Transverse colon (tissue), 4 donors: ENCODE data around the gene FOXP2. TPM values are rescaled to one million over a fixed set of nuclear protein-coding genes. Genes with fewer than 3 reads are reported as not detected.

Experiments used
- DNase-seq: peaks from one replicate; pipeline ENCODE4 v3.0.0-alpha.2; 2019
- H3K27ac ChIP-seq, 4 donors: fragments of 200-600 bp; sonication (generic); 2 replicates each; pipeline ENCODE4 v1.5.1; 2016 to 2018; ENCODE audit warnings: inconsistent platforms in 4 of 4
- H3K27me3 ChIP-seq: fragments of 200-600 bp; sonication (generic); 2 replicates; pipeline ENCODE4 v1.5.1; 2017; ENCODE audit warnings: inconsistent platforms
- H3K36me3 ChIP-seq, 4 donors: fragments of 200-600 bp; sonication (generic); 2 replicates each; pipeline ENCODE4 v1.5.1; 2017 to 2019; ENCODE audit warnings: inconsistent platforms in 4 of 4
- H3K4me1 ChIP-seq, 4 donors: fragments of 200-600 bp; sonication (generic); 2 replicates each; pipeline ENCODE4 v1.5.1; 2017 to 2020; ENCODE audit warnings: inconsistent platforms in 4 of 4
- H3K4me3 ChIP-seq, 4 donors: fragments of 200-600 bp; sonication (generic); 1 replicate in 1 of 4; 2 replicates in 3 of 4; pipeline versions ENCODE4 v1.5.1 to v1.6.1; 2017 to 2019; ENCODE audit warnings: inconsistent platforms in 4 of 4
- H3K9me3 ChIP-seq, 2 donors: fragments of 200-600 bp; sonication (generic); 2 replicates each; pipeline ENCODE4 v1.5.1; 2017 to 2019; ENCODE audit warnings: inconsistent platforms in 2 of 2
- CTCF ChIP-seq, 5 experiments: fragments of 200-600 bp in 3 of 5; fragments of 450-650 bp in 2 of 5; sonication (generic) in 3 of 5; IDR thresholded peaks; 1 replicate in 2 of 5; 2 replicates in 3 of 5; pipeline ENCODE4 v1.5.1; 2016 to 2017; ENCODE audit warnings: antibody characterized with exemption in 5 of 5, inconsistent platforms in 3 of 5, mild to moderate bottlenecking in 2 of 5, moderate library complexity in 1 of 5
- EP300 ChIP-seq: sonication (generic); formaldehyde crosslinking; IDR thresholded peaks from one replicate; pipeline ENCODE4 v1.6.1; 2017; ENCODE audit warnings: antibody characterized with exemption, low read depth
- POLR2A ChIP-seq: fragments of 450-650 bp; IDR thresholded peaks from one replicate; pipeline ENCODE4 v1.6.1; 2016; ENCODE audit warnings: antibody characterized with exemption, mild to moderate bottlenecking, moderate library complexity
- POLR2AphosphoS5 ChIP-seq, 3 donors: sonication (generic); formaldehyde crosslinking; IDR thresholded peaks; one replicate each; pipeline ENCODE4 v1.6.1; 2016; ENCODE audit warnings: antibody characterized with exemption in 3 of 3
- WGBS, 2 donors: methylation state at CpG; one replicate each; pipeline ENCODE4 v1.1.5; 2018; ENCODE audit warnings: low coverage in 1 of 2; 5-methylcytosine and 5-hydroxymethylcytosine counted together
- in situ Hi-C, 4 donors: fragments of 200-750 bp; cut with MboI; loops; one replicate each; pipeline versions ENCODE4 v1.15.0 to v1.15.1; 2017; ENCODE audit warnings: low sequenced_read_pairs in 3 of 4, low pct_ligation_motif_present in 1 of 4, low pct_unique_long_range_greater_than_20kb in 1 of 4
- intact Hi-C: fragments of 100-400 bp; cut with DNase I; formaldehyde crosslinking; loops from one replicate; pipeline ENCODE4 v1.15.1; 2023; ENCODE audit warnings: low total_unique reads
- total RNA-seq, 4 donors: library from RNA; depleted of rRNA; stranded (reverse); fragments of >200 nt; gene quantifications; one replicate each; pipeline ENCODE4 v1.1.0, GENCODE V29; 2016

FOXP2 gene
- total RNA-seq, 4 donors from 2014 or later = 20.5 to 102 (median 34.0) TPM

GRCh38 chr7:114588506-114588905 lies 173.9 kb downstream of the FOXP2 start:
- no peaks in the 10 kb centered on the region for H3K36me3 ChIP-seq
- H3K27me3 ChIP-seq = no peaks in the 10 kb centered on the region
- H3K27ac ChIP-seq = no peak overlapping the region
- TF ChIP-seq CTCF (IDR thresholded peaks at IDR 0.05) = no peak
- no peak for TF ChIP-seq EP300
- TF ChIP-seq POLR2AphosphoS5 (IDR thresholded peaks at IDR 0.05) = no peak
- no peak for TF ChIP-seq POLR2A
- in situ Hi-C loops = no loop called here
- 82 to 88% methylated on average over 1 of the region's 1 CpG for WGBS, 2 donors
- no peak for DNase-seq
- no peaks in the 10 kb centered on the region for H3K9me3 ChIP-seq
- peaks cover 0 to 7% (median 0%) of the 10 kb centered on the region in 4 donors for H3K4me1 ChIP-seq
- intact Hi-C loops = no loop called here
- no peak overlapping the region for H3K4me3 ChIP-seq

DNA sequence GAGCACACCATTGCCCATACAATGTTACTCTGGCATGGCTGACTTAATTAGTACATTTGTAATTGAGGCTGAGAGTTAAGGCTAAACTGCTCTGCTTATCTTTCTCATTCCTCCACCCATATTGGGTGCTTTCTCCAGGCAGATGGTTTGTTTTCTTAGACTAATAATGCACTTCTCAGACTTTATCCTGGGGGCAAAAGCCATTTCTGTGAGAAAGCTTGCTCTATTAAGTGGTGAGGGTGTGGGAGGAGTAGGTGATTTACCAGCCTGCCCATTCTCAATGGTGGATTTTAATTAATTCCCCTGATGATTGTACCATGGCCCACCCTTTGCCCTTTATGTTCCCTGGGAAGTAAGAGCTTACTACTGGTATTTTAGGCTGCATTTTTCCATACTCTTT lies 174.8 kb downstream of the FOXP2 start:
- intact Hi-C loops = no loop called here
- H3K27ac ChIP-seq = no peak overlapping the region
- H3K4me1 ChIP-seq = peaks cover 0 to 7% (median 0%) of the 10 kb centered on the region in 4 donors
- no peaks in the 10 kb centered on the region for H3K9me3 ChIP-seq
- no peak overlapping the region for H3K4me3 ChIP-seq
- no peak for DNase-seq
- no peaks in the 10 kb centered on the region for H3K27me3 ChIP-seq
- in situ Hi-C loops = no loop called here
- no peaks in the 10 kb centered on the region for H3K36me3 ChIP-seq
- TF ChIP-seq POLR2A = no peak
- TF ChIP-seq CTCF (IDR thresholded peaks at IDR 0.05) = no peak
- TF ChIP-seq EP300 = no peak
- no peak for TF ChIP-seq POLR2AphosphoS5 (IDR thresholded peaks at IDR 0.05)

GRCh38 chr7:114590298-114590697 lies 175.7 kb downstream of the FOXP2 start:
- intact Hi-C loops (no loop called here), in situ Hi-C loops (no loop called here)
- TF ChIP-seq EP300 = no peak
- no peak for TF ChIP-seq CTCF (IDR thresholded peaks at IDR 0.05)
- no peak for TF ChIP-seq POLR2AphosphoS5 (IDR thresholded peaks at IDR 0.05)
- no peak for TF ChIP-seq POLR2A
- no peaks in the 10 kb centered on the region for H3K27me3 ChIP-seq
- DNase-seq = no peak
- H3K36me3 ChIP-seq = no peaks in the 10 kb centered on the region
- peaks cover 0 to 7% (median 0%) of the 10 kb centered on the region in 4 donors for H3K4me1 ChIP-seq
- no peak overlapping the region for H3K27ac ChIP-seq
- 53 to 80% methylated on average over 1 to 2 of the region's 2 CpGs for WGBS, 2 donors
- no peak overlapping the region for H3K4me3 ChIP-seq
- no peaks in the 10 kb centered on the region for H3K9me3 ChIP-seq

DNA sequence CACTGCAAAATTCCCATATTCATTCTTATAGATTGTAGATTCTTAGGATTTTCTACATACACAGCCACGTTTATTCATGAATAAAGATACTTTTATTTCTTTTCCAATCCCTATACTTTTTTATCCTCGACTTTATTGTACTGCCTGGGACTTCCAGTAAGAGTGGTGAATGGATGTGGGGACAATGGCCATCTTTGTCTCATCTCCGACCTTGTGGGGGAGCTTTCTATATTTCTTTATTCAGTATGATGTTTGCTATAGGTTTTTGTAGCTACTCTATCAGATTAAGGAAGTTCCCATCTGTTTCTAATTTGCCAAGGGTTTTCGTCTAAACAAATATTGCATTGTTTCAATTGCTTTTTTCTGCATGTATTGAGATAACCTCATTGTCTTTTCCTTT lies 184.3 kb downstream of the FOXP2 start:
- H3K4me3 ChIP-seq = no peak overlapping the region
- in situ Hi-C loops (no loop called here), intact Hi-C loops (no loop called here)

More for the DNA sequence above, 184.3 kb downstream of the FOXP2 start:
- no peaks in the 10 kb centered on the region for H3K9me3 ChIP-seq
- no peak for DNase-seq
- no peaks in the 10 kb centered on the region for H3K27me3 ChIP-seq
- 64 to 79% methylated on average over 4 of the region's 4 CpGs for WGBS, 2 donors
- no peak overlapping the region for H3K27ac ChIP-seq
- H3K4me1 ChIP-seq = no peaks in the 10 kb centered on the region
- TF ChIP-seq POLR2A = no peak
- no peak for TF ChIP-seq POLR2AphosphoS5 (IDR thresholded peaks at IDR 0.05)
- TF ChIP-seq CTCF (IDR thresholded peaks at IDR 0.05) = no peak
- TF ChIP-seq EP300 = no peak
- H3K36me3 ChIP-seq = no peaks in the 10 kb centered on the region
